ENCODE results near the gene DTX3.
A peak's percentile ranks its signal among the peaks of the same experiment; 100 is the strongest.
"Not testable (repeated sequence)": the region's sequence is repeated elsewhere in the genome, so short reads cannot be mapped to it uniquely, and the experiment has no call there.

Gene DTX3

GRCh38 chr12:57606399-57606798, 1.8 kb downstream of the DTX3 start:
- DNase-seq, result no peak

- no peak for DNase-seq
These were observed 2.2 kb downstream of the DTX3 start for GRCh38 chr12:57606821-57607220.

- DNase-seq, result no peak
These were observed 3.5 kb downstream of the DTX3 start for GRCh38 chr12:57607958-57608663.

- DNase-seq, result no peak
These were observed 4.6 kb downstream of the DTX3 start for GRCh38 chr12:57609101-57609780.

GRCh38 chr12:57609781-57610553, 5.3 kb downstream of the DTX3 start:
- no peak for DNase-seq

GRCh38 chr12:57610554-57611107, 6.0 kb downstream of the DTX3 start:
- peak; percentile 59 for DNase-seq

- peak; percentile 73 for DNase-seq
These were observed 6.6 kb downstream of the DTX3 start, which contains the start of gene ARHGEF25 for GRCh38 chr12:57611108-57611826. Gene ARHGEF25 (plus strand): TSS chr12:57611435. CDS start chr12:57611895, 460 bp downstream.

GRCh38 chr12:57611827-57612710, 7.4 kb downstream of the DTX3 start:
- no peak for DNase-seq

GRCh38 chr12:57612711-57613426, 8.2 kb downstream of the DTX3 start:
- DNase-seq, result no peak

GRCh38 chr12:57613427-57614109, 8.9 kb downstream of the DTX3 start:
- DNase-seq, result no peak

GRCh38 chr12:57614178-57614947, 9.7 kb downstream of the DTX3 start:
- no peak for DNase-seq

- DNase-seq, result no peak
These were observed 10.4 kb downstream of the DTX3 start for GRCh38 chr12:57614948-57615500.

- no peak for DNase-seq
These were observed 11.0 kb downstream of the DTX3 start for GRCh38 chr12:57615637-57616036.

- no peak for DNase-seq
These were observed 11.9 kb downstream of the DTX3 start for GRCh38 chr12:57616383-57617101.

- no peak for DNase-seq
These were observed 13.3 kb downstream of the DTX3 start for GRCh38 chr12:57617942-57618341.

GRCh38 chr12:57618431-57618830, 13.8 kb downstream of the DTX3 start:
- not testable (repeated sequence) for DNase-seq

- no peak for DNase-seq
These were observed 14.4 kb downstream of the DTX3 start for GRCh38 chr12:57618966-57619433.
